Duodenal mucosa (tissue), 2 donors: ENCODE measurements around the gene CFD.

ENCODE experiments used
- H3K27ac ChIP-seq: one replicate; pipeline ENCODE4 v1.7.0; 2013; ENCODE audit warnings: low read depth, low read length
- H3K27me3 ChIP-seq, 2 donors: one replicate each; pipeline ENCODE4 v1.7.0; 2013; ENCODE audit warnings: low read length in 2 of 2, control low read depth in 1 of 2; ENCODE audit not compliant: insufficient read depth in 2 of 2, control insufficient read depth in 1 of 2
- H3K36me3 ChIP-seq, 2 donors: one replicate each; pipeline ENCODE4 v1.7.0; 2013; ENCODE audit warnings: low read length in 2 of 2, control low read depth in 1 of 2; ENCODE audit not compliant: insufficient read depth in 2 of 2, control insufficient read depth in 1 of 2
- H3K4me1 ChIP-seq, 2 donors: one replicate each; pipeline ENCODE4 v1.7.0; 2013; ENCODE audit warnings: low read length in 2 of 2, control low read depth in 1 of 2; ENCODE audit not compliant: insufficient read depth in 2 of 2, control insufficient read depth in 1 of 2
- H3K4me3 ChIP-seq, 2 donors: one replicate each; pipeline ENCODE4 v1.7.0; 2013; ENCODE audit warnings: low read length in 2 of 2, low read depth in 1 of 2
- H3K9ac ChIP-seq, 2 donors: one replicate each; pipeline ENCODE4 v1.7.0; 2013; ENCODE audit warnings: low read length in 2 of 2, low read depth in 1 of 2
- H3K9me3 ChIP-seq, 2 donors: one replicate each; pipeline ENCODE4 v1.7.0; 2013; ENCODE audit warnings: low read length in 2 of 2, control low read depth in 1 of 2; ENCODE audit not compliant: control insufficient read depth in 1 of 2

CFD gene

GRCh38 chr19:858868-859843 is at the start of gene CFD:
TSS of gene CFD (plus strand) at chr19:859664. CDS start at chr19:859690, 26 bp downstream.
- Histone ChIP-seq H3K4me3 (peak within 1 kb of the TSS; percentile 47 to 55), H3K36me3 (no peaks in the 10 kb centered on the region), H3K27me3 (peaks cover 0 to 11% of the 10 kb centered on the region in 2 donors), H3K9ac (no peak within 1 kb of the TSS), H3K27ac (no peak within 1 kb of the TSS), H3K4me1 (peaks cover 0 to 13% of the 10 kb centered on the region in 2 donors), H3K9me3 (no peaks in the 10 kb centered on the region)

GRCh38 chr19:810077-810855 is 49.2 kb upstream of the CFD start:
- Histone ChIP-seq H3K27ac (no peak overlapping the region), H3K4me3 (no peak overlapping the region), H3K36me3 (peaks cover 38 to 64% of the 10 kb centered on the region in 2 donors), H3K27me3 (no peaks in the 10 kb centered on the region), H3K9ac (no peak overlapping the region), H3K9me3 (no peaks in the 10 kb centered on the region), H3K4me1 (no peaks in the 10 kb centered on the region)

- Histone ChIP-seq H3K36me3 (peaks cover 34 to 58% of the 10 kb centered on the region in 2 donors), H3K4me3 (no peak overlapping the region), H3K27me3 (no peaks in the 10 kb centered on the region), H3K9ac (no peak overlapping the region), H3K9me3 (no peaks in the 10 kb centered on the region), H3K27ac (no peak overlapping the region), H3K4me1 (no peaks in the 10 kb centered on the region)
Observed at GRCh38 chr19:810883-811489, 48.5 kb upstream of the CFD start.

GRCh38 chr19:811506-812048 is 47.9 kb upstream of the CFD start:
- no peaks in the 10 kb centered on the region for H3K27me3 ChIP-seq
- H3K9ac ChIP-seq, result no peak overlapping the region
- H3K4me3 ChIP-seq, result no peak overlapping the region
- H3K27ac ChIP-seq, result no peak overlapping the region
- H3K4me1 ChIP-seq, result no peaks in the 10 kb centered on the region
- peaks cover 34 to 55% of the 10 kb centered on the region in 2 donors for H3K36me3 ChIP-seq
- H3K9me3 ChIP-seq, result no peaks in the 10 kb centered on the region

- Histone ChIP-seq H3K4me3 (no peak overlapping the region), H3K4me1 (no peaks in the 10 kb centered on the region), H3K9ac (no peak overlapping the region), H3K27ac (no peak overlapping the region), H3K9me3 (no peaks in the 10 kb centered on the region), H3K36me3 (peaks cover 31 to 49% of the 10 kb centered on the region in 2 donors), H3K27me3 (no peaks in the 10 kb centered on the region)
Observed at GRCh38 chr19:812049-812746, 47.3 kb upstream of the CFD start.

- H3K36me3 ChIP-seq, result peaks cover 25 to 43% of the 10 kb centered on the region in 2 donors
- H3K4me3 ChIP-seq, result no peak overlapping the region
- no peak overlapping the region for H3K27ac ChIP-seq
- H3K27me3 ChIP-seq, result no peaks in the 10 kb centered on the region
- no peaks in the 10 kb centered on the region for H3K9me3 ChIP-seq
- no peaks in the 10 kb centered on the region for H3K4me1 ChIP-seq
- H3K9ac ChIP-seq, result no peak overlapping the region
Observed at GRCh38 chr19:812747-813218, 46.7 kb upstream of the CFD start.

- no peaks in the 10 kb centered on the region for H3K27me3 ChIP-seq
- H3K9ac ChIP-seq, result no peak overlapping the region
- peaks cover 22 to 36% of the 10 kb centered on the region in 2 donors for H3K36me3 ChIP-seq
- H3K4me1 ChIP-seq, result no peaks in the 10 kb centered on the region
- H3K4me3 ChIP-seq, result no peak overlapping the region
- no peak overlapping the region for H3K27ac ChIP-seq
- no peaks in the 10 kb centered on the region for H3K9me3 ChIP-seq
Observed at GRCh38 chr19:813219-814151, 46.0 kb upstream of the CFD start.

- Histone ChIP-seq H3K27ac (no peak overlapping the region), H3K9ac (no peak overlapping the region), H3K27me3 (no peaks in the 10 kb centered on the region)
Observed at GRCh38 chr19:814152-815078, 45.0 kb upstream of the CFD start.

More at GRCh38 chr19:814152-815078, 45.0 kb upstream of the CFD start:
- Histone ChIP-seq H3K4me3 (no peak overlapping the region), H3K36me3 (peaks cover 21 to 27% of the 10 kb centered on the region in 2 donors), H3K4me1 (no peaks in the 10 kb centered on the region), H3K9me3 (no peaks in the 10 kb centered on the region)
